ENCODE measurements around the gene SH3TC2. TPM values are rescaled to one million over a fixed set of nuclear protein-coding genes. Genes with fewer than 3 reads are reported as not detected.

SH3TC2 gene
- total RNA-seq, 3 donors from 2014 or later: 0.48 to 9.4 (median 2.3) TPM

- no peaks in the 10 kb centered on the region for H3K9me3 ChIP-seq
- no peaks in the 10 kb centered on the region for H3K4me1 ChIP-seq
- TF ChIP-seq POLR2AphosphoS5 (IDR thresholded peaks at IDR 0.05): no peak
- no peak for TF ChIP-seq POLR2A (IDR thresholded peaks at IDR 0.05)
- no peak for TF ChIP-seq CTCF (IDR thresholded peaks at IDR 0.05)
- intact Hi-C loops (cut with DNase I; ENCODE audit: low total_unique reads): no loop called here
- no peak for DNase-seq (ENCODE audit: low spot score in 2 of 2)
- H3K27me3 ChIP-seq: no peaks in the 10 kb centered on the region
- no peak overlapping the region for H3K27ac ChIP-seq
- no peak overlapping the region for H3K4me3 ChIP-seq
- no peaks in the 10 kb centered on the region for H3K36me3 ChIP-seq
Observed at GRCh38 chr5:149006426-149006825, 56.4 kb downstream of the SH3TC2 start.

GRCh38 chr5:149005077-149005892, 57.6 kb downstream of the SH3TC2 start:
- no peaks in the 10 kb centered on the region for H3K4me1 ChIP-seq
- H3K4me3 ChIP-seq: no peak overlapping the region
- H3K9me3 ChIP-seq: no peaks in the 10 kb centered on the region
- DNase-seq (ENCODE audit: low spot score in 2 of 2): no peak
- H3K36me3 ChIP-seq: no peaks in the 10 kb centered on the region
- H3K27me3 ChIP-seq: no peaks in the 10 kb centered on the region
- TF ChIP-seq CTCF (IDR thresholded peaks at IDR 0.05) (no peak), POLR2A (IDR thresholded peaks at IDR 0.05) (no peak), POLR2AphosphoS5 (IDR thresholded peaks at IDR 0.05) (no peak)
- no peak overlapping the region for H3K27ac ChIP-seq
- intact Hi-C loops (cut with DNase I; ENCODE audit: low total_unique reads): no loop called here

DNA sequence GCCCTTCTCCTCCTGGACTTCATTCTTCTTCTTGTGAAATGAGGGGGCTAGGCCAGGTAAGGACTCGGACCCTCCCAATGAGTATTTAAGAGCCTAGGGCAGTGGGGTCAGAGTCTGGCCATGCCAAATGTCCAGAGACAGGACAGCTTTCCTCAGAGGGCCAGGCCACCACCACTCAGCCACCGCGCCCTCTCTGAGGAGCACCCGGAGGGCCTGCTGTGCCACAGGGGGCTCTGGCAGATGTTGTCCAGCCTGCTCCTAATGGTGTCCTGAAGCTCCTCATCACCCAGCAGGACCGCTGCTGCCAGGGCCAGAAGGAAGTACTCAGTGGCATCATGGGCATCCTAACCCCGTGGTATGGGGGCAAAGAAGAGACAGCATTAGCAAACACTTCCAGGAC, 58.3 kb downstream of the SH3TC2 start:
- TF ChIP-seq POLR2A (IDR thresholded peaks at IDR 0.05): no peak
- no peak for TF ChIP-seq POLR2AphosphoS5 (IDR thresholded peaks at IDR 0.05)
- no peak for TF ChIP-seq CTCF (IDR thresholded peaks at IDR 0.05)
- Histone ChIP-seq H3K36me3 (no peaks in the 10 kb centered on the region), H3K27me3 (no peaks in the 10 kb centered on the region), H3K4me1 (no peaks in the 10 kb centered on the region), H3K4me3 (no peak overlapping the region), H3K9me3 (no peaks in the 10 kb centered on the region), H3K27ac (no peak overlapping the region)
- no peak for DNase-seq (ENCODE audit: low spot score in 2 of 2)
- intact Hi-C loops (cut with DNase I; ENCODE audit: low total_unique reads): no loop called here

- Histone ChIP-seq H3K27me3 (no peaks in the 10 kb centered on the region), H3K36me3 (no peaks in the 10 kb centered on the region), H3K27ac (no peak overlapping the region), H3K9me3 (no peaks in the 10 kb centered on the region), H3K4me3 (no peak overlapping the region), H3K4me1 (no peaks in the 10 kb centered on the region)
- intact Hi-C loops (cut with DNase I; ENCODE audit: low total_unique reads): no loop called here
- TF ChIP-seq POLR2A (IDR thresholded peaks at IDR 0.05): no peak
- TF ChIP-seq POLR2AphosphoS5 (IDR thresholded peaks at IDR 0.05): no peak
- TF ChIP-seq CTCF (IDR thresholded peaks at IDR 0.05): no peak
- DNase-seq (ENCODE audit: low spot score in 2 of 2): no peak
Observed at GRCh38 chr5:149002761-149003689, 59.8 kb downstream of the SH3TC2 start.

DNA sequence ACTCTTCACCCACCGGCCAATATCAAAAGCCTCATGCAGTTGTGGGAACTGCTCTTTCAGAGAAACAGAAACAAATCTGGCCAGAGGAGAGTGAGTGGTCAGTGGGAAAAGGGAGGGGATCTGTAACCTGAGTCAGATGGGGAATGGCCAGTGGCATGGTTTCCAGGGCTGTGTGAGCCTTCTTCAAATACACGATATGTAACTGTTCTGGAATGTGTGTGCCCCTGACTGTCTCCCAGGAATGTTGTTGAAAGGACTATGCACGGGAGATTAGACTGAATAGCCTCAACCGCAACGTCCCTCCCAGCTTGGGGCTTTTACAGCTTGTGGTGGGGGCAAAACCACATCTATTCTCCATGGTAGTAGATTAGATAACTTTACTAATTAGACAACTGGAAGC, 60.8 kb downstream of the SH3TC2 start:
- Histone ChIP-seq H3K4me3 (no peak overlapping the region), H3K27ac (no peak overlapping the region), H3K9me3 (no peaks in the 10 kb centered on the region), H3K27me3 (no peaks in the 10 kb centered on the region), H3K36me3 (no peaks in the 10 kb centered on the region), H3K4me1 (no peaks in the 10 kb centered on the region)
- intact Hi-C loops (cut with DNase I; ENCODE audit: low total_unique reads): no loop called here
- no peak for DNase-seq (ENCODE audit: low spot score in 2 of 2)
- TF ChIP-seq POLR2A (IDR thresholded peaks at IDR 0.05) (no peak), POLR2AphosphoS5 (IDR thresholded peaks at IDR 0.05) (no peak), CTCF (IDR thresholded peaks at IDR 0.05) (no peak)

Measured in breast epithelium (tissue), 4 donors.